Fibroblast of lung (primary cell): ENCODE data around the gene PTGR1.

ENCODE experiments used
- EZH2 ChIP-seq: IDR thresholded peaks from 2 replicates; pipeline ENCODE4 v1.5.1; 2012; ENCODE audit warnings: low read length, control low read depth, mild to moderate bottlenecking; ENCODE audit errors: missing control alignments
- TF ChIP-seq, protein P1 (sequence below), 2 donors: IDR thresholded peaks in 1 of 2; conservative IDR thresholded peaks in 1 of 2; 1 replicate in 1 of 2; 2 replicates in 1 of 2; pipeline ENCODE4 v1.5.1; 2011 to 2012; ENCODE audit warnings: low read length in 2 of 2, control low read depth in 1 of 2, inconsistent platforms in 1 of 2, low read depth in 1 of 2, mild to moderate bottlenecking in 1 of 2

DNA sequence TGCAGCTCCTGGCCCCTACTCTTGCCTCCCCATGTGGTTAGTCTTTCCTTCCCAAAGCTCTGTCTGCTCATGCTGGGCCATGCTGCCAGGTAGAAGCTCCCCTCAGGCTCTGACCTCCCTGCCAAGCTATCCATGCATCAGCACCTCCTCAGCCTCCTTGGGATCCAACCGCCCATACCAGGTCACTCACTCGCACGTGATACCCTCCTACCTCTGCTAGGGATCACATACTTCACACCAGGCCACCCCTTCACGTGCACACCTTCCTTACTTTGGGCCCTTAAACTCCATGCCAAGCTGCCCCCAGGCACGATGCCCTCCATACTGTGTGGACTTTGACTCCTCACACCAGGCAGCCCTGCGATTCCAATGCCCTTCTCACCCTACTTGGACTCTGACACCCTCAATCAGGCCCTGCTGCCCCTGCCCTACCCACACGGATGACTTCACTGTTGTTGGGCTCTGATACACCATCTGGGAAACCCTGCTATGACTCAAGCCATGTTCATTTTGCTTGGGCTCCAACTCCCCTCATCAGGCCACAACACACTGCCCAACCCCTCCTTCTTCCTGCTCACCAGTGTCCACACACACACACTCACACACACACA, 40.3 kb downstream of the PTGR1 start:
- TF ChIP-seq, protein P1, sequence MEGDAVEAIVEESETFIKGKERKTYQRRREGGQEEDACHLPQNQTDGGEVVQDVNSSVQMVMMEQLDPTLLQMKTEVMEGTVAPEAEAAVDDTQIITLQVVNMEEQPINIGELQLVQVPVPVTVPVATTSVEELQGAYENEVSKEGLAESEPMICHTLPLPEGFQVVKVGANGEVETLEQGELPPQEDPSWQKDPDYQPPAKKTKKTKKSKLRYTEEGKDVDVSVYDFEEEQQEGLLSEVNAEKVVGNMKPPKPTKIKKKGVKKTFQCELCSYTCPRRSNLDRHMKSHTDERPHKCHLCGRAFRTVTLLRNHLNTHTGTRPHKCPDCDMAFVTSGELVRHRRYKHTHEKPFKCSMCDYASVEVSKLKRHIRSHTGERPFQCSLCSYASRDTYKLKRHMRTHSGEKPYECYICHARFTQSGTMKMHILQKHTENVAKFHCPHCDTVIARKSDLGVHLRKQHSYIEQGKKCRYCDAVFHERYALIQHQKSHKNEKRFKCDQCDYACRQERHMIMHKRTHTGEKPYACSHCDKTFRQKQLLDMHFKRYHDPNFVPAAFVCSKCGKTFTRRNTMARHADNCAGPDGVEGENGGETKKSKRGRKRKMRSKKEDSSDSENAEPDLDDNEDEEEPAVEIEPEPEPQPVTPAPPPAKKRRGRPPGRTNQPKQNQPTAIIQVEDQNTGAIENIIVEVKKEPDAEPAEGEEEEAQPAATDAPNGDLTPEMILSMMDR (conservative IDR thresholded peaks at IDR 0.05 in 1 of 2, IDR thresholded peaks at IDR 0.05 in 1 of 2; ENCODE audit: low read depth in 1 of 2, low read length in 2 of 2): no peak
- TF ChIP-seq EZH2: no peak
